Measurements from ENCODE around the gene HAUS1. TPM values are rescaled to one million over a fixed set of nuclear protein-coding genes. Genes with fewer than 3 reads are reported as not detected.
A peak's percentile ranks its signal among the peaks of the same experiment; 100 is the strongest.

Gene HAUS1
- total RNA-seq, 2 experiments from 2014 or later, result 63.7 to 65.9 TPM

DNA sequence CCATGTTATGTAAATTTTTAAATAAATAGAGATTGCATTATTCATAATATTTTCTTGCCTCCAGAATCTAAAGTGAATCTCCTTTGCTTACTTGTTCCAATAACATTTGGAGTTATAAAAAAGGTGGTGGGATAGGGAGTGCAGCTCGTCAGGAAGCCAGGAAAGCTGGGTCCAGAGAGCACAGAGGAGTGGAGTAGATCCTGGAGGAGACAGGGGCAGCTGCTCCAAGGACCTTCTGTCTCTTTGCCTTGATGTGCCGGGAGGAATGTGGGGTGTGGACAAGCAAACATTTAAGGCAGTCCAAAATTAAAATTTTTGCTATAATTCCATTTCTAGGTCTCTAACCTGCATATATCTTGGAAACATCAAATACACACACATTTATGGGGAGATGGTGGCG, 29.3 kb downstream of the HAUS1 start:
- DNase-seq (no peak), ATAC-seq (no peak)
- peaks cover 4% of the 10 kb centered on the region for H3K4me1 Mint-ChIP-seq (ENCODE audit: low read depth)
- H3K27ac Mint-ChIP-seq, result no peak overlapping the region
- no peak overlapping the region for H3K4me3 Mint-ChIP-seq
- ChIA-PET CTCF (no interaction called here), POLR2A (no interaction called here)
- no peaks in the 10 kb centered on the region for H3K9me3 Mint-ChIP-seq (ENCODE audit: insufficient read depth)
- H3K36me3 Mint-ChIP-seq (ENCODE audit: low read depth), result peaks cover 12% of the 10 kb centered on the region
- H3K27me3 Mint-ChIP-seq (ENCODE audit: low read depth), result no peaks in the 10 kb centered on the region

DNA sequence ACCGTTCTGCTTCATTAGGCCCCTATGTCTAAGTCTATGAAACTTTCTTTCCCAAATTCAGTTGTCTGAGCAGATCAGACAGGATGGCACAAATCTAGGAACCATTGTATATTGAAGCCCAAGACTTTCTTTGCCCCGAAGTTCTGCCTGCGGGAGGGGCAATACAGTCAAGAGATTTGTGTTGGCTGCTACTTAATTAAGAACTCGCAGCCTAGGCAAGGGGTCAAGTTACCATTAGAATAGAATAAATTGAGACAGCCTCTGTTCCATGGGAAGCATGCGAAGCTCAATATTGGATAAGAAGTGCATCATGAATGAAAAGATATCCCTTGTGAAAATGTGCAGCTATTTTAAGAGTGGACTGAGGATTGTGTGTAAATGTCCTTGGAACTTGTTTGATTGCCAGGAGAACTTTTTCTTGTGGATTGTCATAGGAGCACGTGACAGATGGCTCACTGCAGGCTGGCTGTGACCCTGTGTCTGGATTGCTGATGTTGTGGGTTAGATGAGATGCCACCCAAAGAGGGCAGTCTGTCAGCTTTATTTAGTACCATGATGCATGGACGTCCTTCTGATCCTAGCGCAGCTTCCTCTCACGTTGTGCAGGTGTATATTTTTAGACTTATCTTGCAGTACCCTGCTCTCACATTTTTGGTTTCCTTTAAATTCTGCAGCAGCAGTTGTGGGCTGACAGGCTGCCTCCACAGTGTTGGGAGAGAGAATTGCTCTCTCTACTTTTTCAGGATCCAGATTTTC, 30.9 kb downstream of the HAUS1 start:
- H3K4me3 Mint-ChIP-seq, result no peak overlapping the region
- DNase-seq, result no peak
- peaks cover 2% of the 10 kb centered on the region for H3K36me3 Mint-ChIP-seq (ENCODE audit: low read depth)
- H3K4me1 Mint-ChIP-seq (ENCODE audit: low read depth), result peaks cover 4% of the 10 kb centered on the region
- no peaks in the 10 kb centered on the region for H3K27me3 Mint-ChIP-seq (ENCODE audit: low read depth)
- H3K27ac Mint-ChIP-seq, result no peak overlapping the region
- H3K9me3 Mint-ChIP-seq (ENCODE audit: insufficient read depth), result no peaks in the 10 kb centered on the region
- CTCF ChIA-PET, result interaction anchor here (0.9 to 2.9 kb wide), 4 partner anchors 9 to 38 kb away, joined by 3 to 11 read pairs (median 6); a partner anchor contains a TSS
- POLR2A ChIA-PET, result no interaction called here
- no peak for ATAC-seq

DNA sequence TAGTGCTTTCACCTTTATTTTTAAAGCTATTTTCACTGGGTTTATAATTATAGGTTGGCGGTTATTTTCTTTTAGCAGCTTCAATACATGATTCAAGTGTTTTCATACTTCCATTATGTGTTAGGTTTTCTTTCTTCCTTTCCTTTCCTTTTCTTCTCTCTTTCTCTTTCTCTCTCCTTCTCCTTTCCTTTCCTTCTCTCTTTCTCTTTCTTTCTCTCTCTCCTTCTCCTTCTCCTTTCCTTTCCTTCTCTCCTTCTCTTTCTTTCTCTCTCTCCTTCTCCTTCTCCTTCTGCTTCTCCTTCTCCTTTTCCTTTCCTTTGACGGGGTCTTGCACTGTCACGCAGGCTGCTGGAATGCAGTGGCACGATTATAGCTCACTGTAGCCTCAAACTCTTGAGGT, 36.0 kb downstream of the HAUS1 start:
- ChIA-PET POLR2A (no interaction called here), CTCF (interaction anchor here (1.0 to 2.1 kb wide), 3 partner anchors 8 to 33 kb away, joined by 3 to 7 read pairs (median 5); a partner anchor contains a TSS)
- DNase-seq (no peak), ATAC-seq (no peak)
- Mint-ChIP-seq H3K4me3 (no peak overlapping the region), H3K36me3 (ENCODE audit: low read depth) (no peaks in the 10 kb centered on the region), H3K27me3 (ENCODE audit: low read depth) (no peaks in the 10 kb centered on the region), H3K4me1 (ENCODE audit: low read depth) (peaks cover 4% of the 10 kb centered on the region), H3K27ac (no peak overlapping the region), H3K9me3 (ENCODE audit: insufficient read depth) (no peaks in the 10 kb centered on the region)

DNA sequence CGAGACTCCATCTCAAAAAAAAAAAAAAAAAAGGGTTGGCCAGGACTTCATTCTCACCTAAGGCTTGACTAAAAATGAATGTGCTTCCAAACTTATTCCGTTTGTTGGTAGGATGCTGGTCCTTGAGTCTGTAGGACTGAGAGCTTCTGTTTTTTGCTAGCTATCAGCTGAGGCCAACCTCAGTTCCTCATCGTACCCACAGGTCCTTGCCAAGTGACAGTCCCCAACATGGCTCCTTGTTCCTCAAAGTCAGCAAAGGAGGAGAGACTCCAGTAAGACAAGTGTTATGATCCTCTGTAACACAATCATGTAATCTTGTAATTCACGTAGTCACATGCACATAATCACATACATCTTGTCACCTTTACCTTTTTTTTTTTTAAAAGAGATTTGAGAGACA, 37.0 kb downstream of the HAUS1 start:
- ChIA-PET CTCF (interaction anchor here (2.1 kb wide), 1 partner anchor 32 kb away, joined by 7 read pairs; a partner anchor contains a TSS), POLR2A (no interaction called here)
- DNase-seq (no peak), ATAC-seq (no peak)
- Mint-ChIP-seq H3K4me3 (no peak overlapping the region), H3K27me3 (ENCODE audit: low read depth) (no peaks in the 10 kb centered on the region), H3K4me1 (ENCODE audit: low read depth) (no peaks in the 10 kb centered on the region), H3K9me3 (ENCODE audit: insufficient read depth) (no peaks in the 10 kb centered on the region), H3K36me3 (ENCODE audit: low read depth) (no peaks in the 10 kb centered on the region), H3K27ac (no peak overlapping the region)

DNA sequence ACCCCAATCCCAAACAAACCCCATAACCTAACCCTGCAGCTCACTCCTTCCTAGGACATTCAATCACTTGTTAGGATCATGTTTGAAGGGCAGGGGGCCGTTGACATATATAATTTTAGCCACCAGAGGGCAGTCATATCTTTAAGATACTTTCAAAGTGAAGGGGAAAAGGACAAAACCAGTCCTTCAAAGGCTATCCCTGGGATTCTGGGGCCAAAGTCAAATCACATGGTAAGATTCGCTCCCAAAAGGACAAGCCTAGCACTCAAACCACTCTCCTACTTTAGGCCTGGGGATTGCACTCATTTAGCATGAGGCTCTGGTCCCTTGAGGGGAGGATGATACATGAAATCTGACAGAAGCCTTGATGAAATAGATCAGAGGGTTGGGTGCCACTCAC, 44.6 kb downstream of the HAUS1 start:
- Mint-ChIP-seq H3K27ac (peak overlapping the region; percentile 65), H3K36me3 (ENCODE audit: low read depth) (peaks cover 7% of the 10 kb centered on the region), H3K9me3 (ENCODE audit: insufficient read depth) (no peaks in the 10 kb centered on the region), H3K27me3 (ENCODE audit: low read depth) (no peaks in the 10 kb centered on the region), H3K4me3 (no peak overlapping the region), H3K4me1 (ENCODE audit: low read depth) (peaks cover 49% of the 10 kb centered on the region)
- CTCF ChIA-PET, result interaction anchor here (0.6 to 5.8 kb wide), 36 partner anchors 8 to 513 kb away, joined by 3 to 50 read pairs (median 4); partner anchors contain the start of genes HAUS1 and LOXHD1
- ATAC-seq, result peak; percentile 53
- peak; percentile 75 for DNase-seq
- POLR2A ChIA-PET, result interaction anchor here (2.2 kb wide), 1 partner anchor 24 kb away, joined by 9 read pairs; a partner anchor contains a TSS

DNA sequence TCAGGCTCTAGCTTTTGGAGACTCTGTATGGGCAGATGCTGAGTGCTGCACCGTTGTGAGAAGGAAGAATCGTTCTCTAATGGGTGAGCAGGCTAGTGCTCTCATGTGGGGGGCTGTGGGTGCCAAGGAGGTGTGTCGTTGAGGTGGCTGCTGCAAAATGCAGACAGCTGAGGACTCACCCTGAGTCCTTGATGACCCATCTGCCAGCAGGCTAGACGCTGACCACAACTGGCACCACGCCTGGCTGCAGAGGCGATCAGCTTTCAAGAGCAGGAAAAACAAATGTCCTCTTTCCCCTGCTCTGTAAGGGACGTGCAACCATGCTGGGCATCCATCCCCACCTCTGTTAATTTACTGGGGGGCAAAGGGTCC, 48.2 kb downstream of the HAUS1 start:
- CTCF ChIA-PET, result interaction anchor here (1.0 to 15.4 kb wide), 4 partner anchors 21 to 505 kb away, joined by 4 to 219 read pairs (median 22); partner anchors contain the start of gene LOXHD1
- Mint-ChIP-seq H3K4me3 (no peak overlapping the region), H3K27ac (peak overlapping the region; percentile 26), H3K9me3 (ENCODE audit: insufficient read depth) (peaks cover 9% of the 10 kb centered on the region), H3K4me1 (ENCODE audit: low read depth) (peaks cover 86% of the 10 kb centered on the region), H3K27me3 (ENCODE audit: low read depth) (no peaks in the 10 kb centered on the region), H3K36me3 (ENCODE audit: low read depth) (peaks cover 22% of the 10 kb centered on the region)
- POLR2A ChIA-PET, result interaction anchor here (0.8 kb wide), 1 partner anchor 21 kb away, joined by 4 read pairs; a partner anchor contains a TSS
- no peak for DNase-seq
- no peak for ATAC-seq

DNA sequence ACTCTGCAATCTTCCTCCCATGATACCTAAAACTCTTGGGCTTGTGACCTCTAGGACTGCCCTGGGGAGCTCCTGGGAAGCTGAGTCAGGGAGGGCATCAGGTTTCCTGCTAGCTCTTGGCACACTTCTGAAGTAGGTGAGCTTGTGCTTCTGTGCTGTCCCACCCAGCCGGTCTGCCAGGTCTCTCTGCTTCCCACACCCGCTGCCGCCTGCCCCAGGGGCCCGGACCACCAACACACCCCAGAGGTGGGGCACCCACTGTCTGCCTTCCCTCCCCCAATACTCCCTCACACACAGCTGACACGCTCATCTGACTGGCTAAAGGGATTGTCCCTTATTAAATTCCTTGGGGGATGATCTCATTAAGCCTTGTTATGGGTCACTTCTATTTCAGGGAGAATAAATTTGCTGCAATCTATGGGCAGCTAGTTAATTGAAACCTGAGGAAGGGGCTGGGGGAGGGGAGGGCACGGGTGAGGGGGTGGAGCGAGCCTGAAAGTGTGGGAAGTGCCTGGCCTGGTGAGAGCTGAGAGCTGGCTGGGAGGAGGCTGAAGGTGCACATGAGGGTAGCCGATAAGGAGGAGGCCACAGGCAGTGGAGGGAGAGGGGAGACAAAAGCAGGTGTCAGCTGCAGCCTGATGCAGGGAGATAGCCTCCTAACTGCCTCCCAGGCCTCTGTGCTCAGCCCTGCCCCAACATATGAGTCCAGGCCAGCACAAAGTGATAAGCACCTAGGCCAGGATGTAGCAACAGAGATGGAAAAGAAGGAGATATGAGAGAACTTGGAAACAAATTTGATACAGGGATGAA, 48.8 kb downstream of the HAUS1 start:
- DNase-seq (no peak), ATAC-seq (no peak)
- H3K27me3 Mint-ChIP-seq (ENCODE audit: low read depth), result no peaks in the 10 kb centered on the region
- CTCF ChIA-PET, result interaction anchor here (2.7 to 15.4 kb wide), 3 partner anchors 21 to 504 kb away, joined by 19 to 219 read pairs (median 25); partner anchors contain the start of gene LOXHD1
- peak overlapping the region; percentile 26 for H3K27ac Mint-ChIP-seq
- no peak overlapping the region for H3K4me3 Mint-ChIP-seq
- POLR2A ChIA-PET, result interaction anchor here (0.8 kb wide), 1 partner anchor 20 kb away, joined by 4 read pairs; a partner anchor contains a TSS
- peaks cover 91% of the 10 kb centered on the region for H3K4me1 Mint-ChIP-seq (ENCODE audit: low read depth)
- peaks cover 9% of the 10 kb centered on the region for H3K9me3 Mint-ChIP-seq (ENCODE audit: insufficient read depth)
- H3K36me3 Mint-ChIP-seq (ENCODE audit: low read depth), result peaks cover 24% of the 10 kb centered on the region

DNA sequence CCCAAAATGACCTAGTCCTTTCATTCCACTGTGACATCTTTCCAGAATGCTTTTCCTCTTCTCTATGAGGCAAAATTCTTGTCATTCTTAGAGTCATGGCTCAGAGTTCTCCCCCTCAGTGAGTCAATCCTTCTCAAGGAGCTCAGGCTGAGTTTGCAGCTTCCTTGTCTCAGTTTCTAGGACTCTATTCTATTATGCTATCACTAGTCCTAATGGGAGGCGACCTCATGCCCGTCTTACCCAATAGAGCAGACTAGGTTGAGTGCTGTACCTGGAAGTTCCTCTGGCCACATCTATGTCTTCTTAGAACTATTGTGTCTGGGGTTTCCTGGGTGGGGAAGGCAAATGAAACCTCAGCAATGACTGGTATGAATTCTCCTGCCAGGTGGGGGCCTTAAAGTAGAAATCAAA, 51.5 kb downstream of the HAUS1 start:
- ChIA-PET POLR2A (interaction anchor here (0.7 to 1.0 kb wide), 5 partner anchors 13 to 95 kb away, joined by 3 to 10 read pairs (median 3); a partner anchor contains a TSS), CTCF (interaction anchor here (0.6 to 15.4 kb wide), 9 partner anchors 9 to 623 kb away, joined by 3 to 219 read pairs (median 4); a partner anchor contains a TSS)
- Mint-ChIP-seq H3K4me1 (ENCODE audit: low read depth) (peaks cover 88% of the 10 kb centered on the region), H3K36me3 (ENCODE audit: low read depth) (peaks cover 32% of the 10 kb centered on the region), H3K4me3 (peak overlapping the region; percentile 70), H3K27me3 (ENCODE audit: low read depth) (no peaks in the 10 kb centered on the region), H3K9me3 (ENCODE audit: insufficient read depth) (peaks cover 9% of the 10 kb centered on the region), H3K27ac (peak overlapping the region; percentile 98)
- ATAC-seq, result peak; percentile 89
- peak; percentile 85 for DNase-seq

DNA sequence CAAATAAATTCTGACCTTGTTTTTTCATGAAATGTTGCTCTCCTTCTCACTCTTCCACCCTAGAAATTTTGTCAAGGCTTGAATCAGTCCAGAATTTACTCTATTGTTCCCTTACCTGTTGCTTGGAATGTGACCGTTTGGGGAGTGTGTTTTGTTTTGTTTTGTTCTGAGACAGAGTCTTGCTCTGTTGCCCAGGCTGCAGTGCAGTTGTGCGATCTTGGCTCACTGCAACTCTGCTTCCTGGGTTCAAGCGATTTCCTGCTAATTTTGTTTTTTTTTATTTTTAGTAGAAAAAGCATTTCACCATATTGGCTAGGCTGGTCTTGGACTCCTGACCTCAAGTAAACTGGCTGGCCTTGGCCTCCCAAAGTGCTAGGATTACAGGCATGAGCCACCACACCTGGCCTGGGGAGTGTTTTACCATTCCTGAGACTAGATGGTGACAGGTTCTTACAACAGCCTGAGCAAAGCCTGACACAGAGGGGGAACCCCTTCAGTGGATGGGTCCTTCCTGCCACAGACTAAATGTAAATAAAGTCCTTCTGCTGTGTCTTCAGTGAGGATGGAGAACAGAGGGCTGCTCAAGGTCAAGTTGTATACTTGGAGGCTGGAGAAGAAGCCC, 52.0 kb downstream of the HAUS1 start:
- CTCF ChIA-PET, result interaction anchor here (0.6 to 15.4 kb wide), 12 partner anchors 9 to 622 kb away, joined by 3 to 219 read pairs (median 4); a partner anchor contains a TSS
- Mint-ChIP-seq H3K9me3 (ENCODE audit: insufficient read depth) (peaks cover 9% of the 10 kb centered on the region), H3K4me3 (peak overlapping the region; percentile 70), H3K4me1 (ENCODE audit: low read depth) (peaks cover 91% of the 10 kb centered on the region), H3K27ac (peak overlapping the region; percentile 98), H3K36me3 (ENCODE audit: low read depth) (peaks cover 34% of the 10 kb centered on the region), H3K27me3 (ENCODE audit: low read depth) (no peaks in the 10 kb centered on the region)
- ATAC-seq, result peak; percentile 64
- peak; percentile 62 for DNase-seq
- POLR2A ChIA-PET, result interaction anchor here (1.0 to 1.9 kb wide), 5 partner anchors 10 to 19 kb away, joined by 3 to 21 read pairs (median 9); a partner anchor contains a TSS

DNA sequence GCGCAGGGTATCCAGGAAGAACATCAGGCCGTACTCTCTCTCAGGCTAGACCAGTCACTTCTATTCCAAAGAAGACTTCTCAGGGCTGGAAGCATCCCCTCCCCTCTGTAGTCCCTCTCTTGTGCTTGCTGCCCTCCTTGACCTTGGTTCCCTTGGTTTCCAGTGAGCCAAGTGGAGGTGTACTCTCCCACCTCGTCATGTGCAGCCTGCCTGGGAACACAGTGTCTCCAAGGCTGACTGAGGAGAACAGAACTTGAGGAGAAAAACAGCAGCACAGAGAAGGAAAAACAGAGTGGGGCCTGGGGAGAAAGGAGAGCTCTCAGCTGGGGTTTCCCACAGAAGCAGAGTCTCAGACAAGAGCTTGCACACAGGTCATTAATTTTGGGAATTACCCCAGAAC, 52.7 kb downstream of the HAUS1 start:
- DNase-seq (no peak), ATAC-seq (no peak)
- no peaks in the 10 kb centered on the region for H3K27me3 Mint-ChIP-seq (ENCODE audit: low read depth)
- peak overlapping the region; percentile 70 for H3K4me3 Mint-ChIP-seq
- H3K9me3 Mint-ChIP-seq (ENCODE audit: insufficient read depth), result peaks cover 9% of the 10 kb centered on the region
- H3K27ac Mint-ChIP-seq, result peak overlapping the region; percentile 98
- ChIA-PET POLR2A (interaction anchor here (1.0 to 1.9 kb wide), 3 partner anchors 9 to 17 kb away, joined by 6 to 21 read pairs (median 9); a partner anchor contains a TSS), CTCF (interaction anchor here (0.9 to 15.4 kb wide), 10 partner anchors 9 to 501 kb away, joined by 3 to 219 read pairs (median 4); a partner anchor contains a TSS)
- peaks cover 88% of the 10 kb centered on the region for H3K4me1 Mint-ChIP-seq (ENCODE audit: low read depth)
- peaks cover 36% of the 10 kb centered on the region for H3K36me3 Mint-ChIP-seq (ENCODE audit: low read depth)

DNA sequence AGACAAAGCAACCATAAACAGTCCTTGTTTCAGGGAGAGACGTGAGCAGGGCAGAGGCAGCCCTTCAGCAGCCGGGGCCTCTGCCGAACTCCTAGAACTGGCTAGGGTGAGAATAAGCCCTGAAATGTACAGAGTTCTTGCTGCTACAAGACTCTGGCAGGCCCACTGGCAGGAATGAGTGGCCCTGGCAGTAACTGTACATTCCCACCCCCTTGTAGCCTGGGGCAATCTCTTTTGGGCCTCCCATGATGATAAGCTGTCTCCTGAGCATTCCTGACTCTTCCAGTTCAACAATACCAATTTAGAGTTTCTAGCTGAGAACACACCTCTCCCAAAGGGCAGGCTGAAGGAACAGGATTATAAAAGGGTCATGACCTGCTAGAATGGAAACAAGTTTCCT, 54.3 kb downstream of the HAUS1 start:
- peak overlapping the region; percentile 98 for H3K27ac Mint-ChIP-seq
- H3K4me3 Mint-ChIP-seq, result no peak overlapping the region
- peaks cover 9% of the 10 kb centered on the region for H3K9me3 Mint-ChIP-seq (ENCODE audit: insufficient read depth)
- no peaks in the 10 kb centered on the region for H3K27me3 Mint-ChIP-seq (ENCODE audit: low read depth)
- peaks cover 87% of the 10 kb centered on the region for H3K4me1 Mint-ChIP-seq (ENCODE audit: low read depth)
- ATAC-seq, result no peak
- ChIA-PET CTCF (interaction anchor here (1.0 to 15.4 kb wide), 7 partner anchors 10 to 500 kb away, joined by 3 to 219 read pairs (median 4); a partner anchor contains a TSS), POLR2A (interaction anchor here (1.3 to 2.0 kb wide), 2 partner anchors 11 to 15 kb away, joined by 4 to 19 read pairs; a partner anchor contains a TSS)
- H3K36me3 Mint-ChIP-seq (ENCODE audit: low read depth), result peaks cover 40% of the 10 kb centered on the region
- no peak for DNase-seq
